GDM1 (cell line): ENCODE data around the gene SLC12A8.

Experiments used
- DNase-seq: peaks from one replicate; lab custom pipeline; 2025; lab: John Stamatoyannopoulos, UW

SLC12A8 gene

DNA sequence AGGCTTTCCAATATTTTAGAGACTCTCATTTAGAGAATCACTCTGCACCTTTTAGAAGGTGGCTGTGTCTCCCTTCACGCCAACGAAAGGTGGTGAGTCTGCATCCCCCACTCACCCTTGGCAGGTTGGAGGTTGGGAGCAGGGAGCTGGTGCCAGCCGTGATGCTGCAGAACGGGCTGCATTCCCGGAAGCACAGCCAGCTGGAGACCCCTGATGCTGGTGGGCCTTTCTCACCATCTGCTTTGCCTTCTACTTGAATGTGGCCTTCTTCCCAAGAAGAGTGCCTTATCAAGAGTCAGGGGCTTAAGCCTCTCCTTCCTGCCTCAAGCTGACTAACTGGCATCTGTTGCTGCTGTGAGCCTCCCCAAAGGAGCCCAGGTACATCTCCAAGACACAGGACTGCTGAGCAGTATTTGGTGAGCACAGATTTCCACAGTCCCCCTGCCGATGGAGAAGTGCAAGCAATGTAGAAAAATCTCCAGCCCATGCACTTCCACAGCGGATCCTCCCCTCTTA lies 139.1 kb downstream of the SLC12A8 start:
- no peak for DNase-seq

GRCh38 chr3:125072749-125073389 lies 139.7 kb downstream of the SLC12A8 start:
- no peak for DNase-seq

DNA sequence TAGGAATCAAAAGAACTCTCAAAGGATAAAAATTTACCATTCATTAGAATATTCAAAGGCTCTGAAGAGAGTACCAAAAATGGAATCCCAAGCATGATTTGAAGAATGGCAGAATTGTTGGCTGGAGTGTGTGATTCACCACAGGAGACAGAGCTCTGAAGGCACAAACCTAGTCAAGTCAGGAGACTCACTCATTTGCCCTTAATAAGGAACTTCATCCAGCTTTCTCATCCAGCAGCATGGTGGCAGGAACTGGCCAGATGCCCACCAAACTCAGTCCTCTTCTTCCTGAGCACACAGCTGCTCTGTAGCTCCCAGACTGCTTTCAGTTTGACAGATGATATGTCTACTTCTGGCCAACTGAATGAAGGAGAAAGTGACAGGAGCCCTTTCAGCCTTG lies 140.2 kb downstream of the SLC12A8 start:
- DNase-seq = no peak

GRCh38 chr3:125069968-125070745 lies 142.4 kb downstream of the SLC12A8 start:
- no peak for DNase-seq

GRCh38 chr3:125069452-125069851 lies 143.1 kb downstream of the SLC12A8 start:
- DNase-seq = no peak

DNA sequence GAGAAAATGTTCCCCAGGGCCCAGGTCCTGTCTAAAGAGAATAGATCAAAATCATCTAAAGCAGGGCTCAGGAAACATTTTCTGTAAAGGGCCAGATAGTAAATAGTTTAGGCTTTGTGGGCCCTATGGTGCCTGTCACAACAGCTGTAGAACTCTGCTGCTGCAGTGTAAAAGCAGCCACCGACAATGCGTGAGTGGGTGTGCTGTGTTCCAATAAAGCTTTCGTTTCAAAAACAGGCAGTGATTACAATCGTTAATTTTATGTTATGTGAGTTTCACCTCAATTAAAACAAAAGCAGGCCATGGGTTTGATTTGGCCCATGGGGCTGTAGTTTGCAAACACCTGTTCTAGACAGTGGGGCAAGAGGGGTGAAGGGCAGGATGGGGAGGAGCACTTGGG lies 144.3 kb downstream of the SLC12A8 start:
- no peak for DNase-seq

DNA sequence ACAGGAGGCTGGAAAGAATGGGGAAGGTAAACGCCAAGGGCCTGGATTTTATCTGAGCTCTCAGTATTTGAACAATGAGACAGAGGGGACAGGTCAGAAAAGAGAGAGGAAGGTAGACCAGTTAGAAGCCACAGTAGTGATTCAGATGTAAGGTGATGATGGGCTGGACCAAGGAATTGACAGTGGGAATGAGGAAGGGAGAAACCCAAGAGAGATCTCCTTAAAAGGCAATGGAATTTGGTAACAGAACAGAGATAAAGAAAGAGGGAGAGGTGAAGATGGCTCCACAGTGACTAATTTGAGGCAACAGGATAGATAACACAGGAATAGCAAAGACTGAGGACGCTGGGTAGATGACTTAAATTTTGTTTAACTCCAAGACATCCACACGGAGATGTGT lies 145.3 kb downstream of the SLC12A8 start:
- no peak for DNase-seq

- DNase-seq = no peak
Observed at GRCh38 chr3:125062904-125063618, 149.5 kb downstream of the SLC12A8 start.

- no peak for DNase-seq
Observed at GRCh38 chr3:125061646-125062045, 150.9 kb downstream of the SLC12A8 start.

DNA sequence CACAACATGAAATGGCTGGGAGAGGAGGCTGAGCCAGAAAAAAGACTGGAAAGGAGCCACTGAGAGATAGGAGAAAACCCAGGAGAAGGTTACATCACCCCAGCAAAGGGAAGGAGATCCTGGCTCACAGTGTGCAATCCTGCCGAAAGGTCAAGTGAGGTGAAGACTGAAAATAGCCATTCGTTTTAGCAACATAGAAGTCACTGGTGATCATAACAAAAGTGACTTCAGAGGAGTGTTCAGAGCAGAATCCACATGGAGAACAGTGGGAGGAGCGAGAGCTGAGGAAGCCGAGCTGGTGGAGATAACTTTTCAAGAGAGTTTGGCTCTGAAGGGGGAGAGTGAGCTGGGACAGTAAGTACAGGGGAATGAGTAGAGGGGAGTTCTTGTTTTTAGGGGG lies 151.4 kb downstream of the SLC12A8 start:
- no peak for DNase-seq

- DNase-seq = no peak
Observed at GRCh38 chr3:125059488-125060245, 152.9 kb downstream of the SLC12A8 start.

GRCh38 chr3:125058959-125059358 lies 153.6 kb downstream of the SLC12A8 start:
- no peak for DNase-seq

DNA sequence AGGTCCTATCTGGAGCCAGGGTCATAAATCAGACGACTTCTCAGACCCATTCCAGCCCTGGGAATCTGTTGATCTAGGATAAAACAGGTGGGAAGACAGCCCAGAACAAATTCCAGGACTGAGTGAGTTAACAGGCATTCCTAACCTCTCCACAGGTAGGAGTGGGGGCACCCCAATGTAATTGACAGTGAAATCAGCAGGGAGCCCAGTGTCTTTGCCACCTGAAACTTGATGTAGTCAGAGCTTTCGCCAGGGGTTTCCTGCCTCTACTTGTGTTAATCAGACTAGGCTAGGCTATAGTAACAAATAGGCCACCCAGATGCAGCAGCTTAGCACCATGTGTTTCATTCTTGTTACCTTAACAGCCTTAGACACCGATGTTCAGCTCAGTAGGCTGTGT lies 154.0 kb downstream of the SLC12A8 start:
- DNase-seq = no peak

- no peak for DNase-seq
Observed at GRCh38 chr3:125057186-125057850, 155.2 kb downstream of the SLC12A8 start.

GRCh38 chr3:125055913-125056745 lies 156.4 kb downstream of the SLC12A8 start, which contains the start of gene HEG1:
HEG1 (minus strand) TSS chr3:125055997; CDS start chr3:125055890, 107 bp downstream.
- DNase-seq = no peak

DNA sequence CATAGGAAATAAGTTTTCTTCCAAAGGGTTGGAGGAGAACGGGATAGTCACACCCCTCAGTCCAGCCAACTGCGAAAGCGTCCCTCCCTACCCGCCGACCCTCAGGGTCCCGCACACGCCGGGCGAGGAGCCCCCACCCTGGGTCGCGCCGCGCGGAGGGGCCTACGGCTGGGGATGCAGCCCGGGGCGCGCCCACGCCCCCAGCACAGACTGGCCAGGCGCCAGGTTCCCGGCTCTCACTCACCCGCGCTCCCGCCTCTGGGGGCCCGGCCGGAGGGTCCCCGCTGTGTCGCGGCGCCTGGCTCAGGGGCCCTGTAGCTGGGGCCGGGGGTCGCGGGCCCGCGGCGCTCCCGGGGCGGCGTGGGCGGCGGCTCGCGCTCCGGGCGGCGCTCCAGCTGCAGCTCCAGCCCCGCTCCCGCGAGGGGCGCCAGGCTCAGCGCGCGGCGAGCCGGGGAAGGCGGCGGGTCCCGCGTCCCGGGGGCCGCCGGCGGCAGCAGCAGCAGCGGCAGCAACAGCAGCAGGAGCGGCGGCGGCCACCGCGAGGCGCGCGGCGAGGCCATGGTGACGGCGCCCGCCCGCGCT lies 157.1 kb downstream of the SLC12A8 start:
- no peak for DNase-seq

DNA sequence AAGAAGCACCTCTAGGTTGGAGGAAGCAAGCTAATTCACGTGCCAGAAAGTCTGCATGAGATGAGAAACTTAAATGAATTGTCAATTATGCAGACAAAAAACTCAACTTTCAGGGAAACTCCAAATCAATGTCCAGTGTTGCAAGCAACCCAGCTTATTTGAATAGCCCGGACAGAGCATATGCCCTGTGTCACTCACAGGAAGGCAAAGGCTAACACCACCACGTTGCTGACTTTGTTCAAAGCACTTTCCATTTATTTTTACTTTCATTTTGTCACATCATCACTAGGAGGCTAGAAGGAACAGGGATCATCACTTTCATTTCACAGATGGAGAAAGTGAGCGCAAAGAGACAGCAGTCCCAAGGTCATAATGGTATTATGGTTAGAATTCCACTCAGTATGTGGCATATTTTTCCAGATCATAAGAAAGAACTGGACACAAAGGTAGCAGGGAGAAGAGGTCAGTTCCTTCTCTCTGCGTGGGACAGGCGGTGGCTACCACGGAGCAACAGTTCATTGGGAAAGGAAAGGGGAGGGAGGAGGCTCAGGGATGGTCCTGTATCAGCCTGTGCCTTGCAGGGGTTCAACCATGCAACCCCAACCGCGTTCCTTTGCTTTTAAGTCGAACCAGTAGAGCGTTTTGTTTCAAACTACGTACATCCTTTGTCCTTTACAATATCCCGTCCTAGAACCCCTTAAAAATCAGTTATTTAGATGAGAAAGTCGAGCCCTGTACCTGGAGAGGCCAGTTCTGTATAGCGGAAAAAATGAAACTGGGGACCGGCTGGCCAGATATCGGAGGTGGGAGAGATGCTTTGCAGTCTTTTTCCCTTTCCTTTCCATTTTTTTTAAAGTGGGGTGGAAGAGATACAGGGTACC lies 157.9 kb downstream of the SLC12A8 start:
- DNase-seq = no peak

GRCh38 chr3:125054062-125054448 lies 158.5 kb downstream of the SLC12A8 start:
- no peak for DNase-seq

- DNase-seq = no peak
Observed at GRCh38 chr3:125053304-125053699, 159.2 kb downstream of the SLC12A8 start.
